Epithelial cell of proximal tubule (primary cell): ENCODE results near the gene RARRES2. TPM values are rescaled to one million over a fixed set of nuclear protein-coding genes. Genes with fewer than 3 reads are reported as not detected.

Experiments
- DNase-seq: peaks from one replicate; pipeline ENCODE4 v3.0.0-alpha.2; 2011; ENCODE audit warnings: low read depth
- H3K4me3 ChIP-seq: 2 replicates; pipeline ENCODE4 v1.5.1; 2011; ENCODE audit warnings: low read depth, mild to moderate bottlenecking, low read length
- CTCF ChIP-seq: conservative IDR thresholded peaks from 2 replicates; pipeline ENCODE4 v1.5.1; 2012; ENCODE audit warnings: low read depth, mild to moderate bottlenecking, low read length
- total RNA-seq: library from RNA; depleted of rRNA; stranded (reverse); fragments of >200 nt; gene quantifications from 2 replicates; pipeline ENCODE4 v1.2.3, GENCODE V29; 2015

RARRES2 gene
- total RNA-seq, 1 donor from 2014 or later, result 9.1 TPM

- no peak overlapping the region for H3K4me3 ChIP-seq
- no peak for TF ChIP-seq CTCF
- DNase-seq, result no peak
These were observed 1.8 kb upstream of the RARRES2 start for GRCh38 chr7:150343225-150343624.

GRCh38 chr7:150342121-150342408, 636 bp upstream of the RARRES2 start:
- no peak for TF ChIP-seq CTCF
- H3K4me3 ChIP-seq, result no peak overlapping the region
- no peak for DNase-seq

GRCh38 chr7:150340875-150341262, 560 bp downstream of the RARRES2 start:
- TF ChIP-seq CTCF, result no peak
- DNase-seq, result no peak
- H3K4me3 ChIP-seq, result peak overlapping the region; percentile 54

GRCh38 chr7:150340024-150340749, 1.2 kb downstream of the RARRES2 start:
- no peak for TF ChIP-seq CTCF
- peak overlapping the region; percentile 54 for H3K4me3 ChIP-seq

GRCh38 chr7:150339409-150339809, 2.0 kb downstream of the RARRES2 start:
- peak; percentile 57 for DNase-seq
- peak overlapping the region; percentile 54 for H3K4me3 ChIP-seq
- TF ChIP-seq CTCF, result peak; percentile 6

More at GRCh38 chr7:150340024-150340749, 1.2 kb downstream of the RARRES2 start:
- no peak for DNase-seq

- TF ChIP-seq CTCF, result no peak
- H3K4me3 ChIP-seq, result no peak overlapping the region
- DNase-seq, result no peak
These were observed 3.1 kb downstream of the RARRES2 start for GRCh38 chr7:150338166-150338829.

- no peak for TF ChIP-seq CTCF
- no peak for DNase-seq
These were observed 3.8 kb downstream of the RARRES2 start for GRCh38 chr7:150337659-150338081.

More at GRCh38 chr7:150337659-150338081, 3.8 kb downstream of the RARRES2 start:
- H3K4me3 ChIP-seq, result no peak overlapping the region
